Ovary (tissue), 3 donors: ENCODE data around the gene COL27A1.

ENCODE experiments used
- EP300 ChIP-seq: sonication (generic); formaldehyde crosslinking; IDR thresholded peaks from one replicate; pipeline ENCODE4 v1.6.1; 2017; ENCODE audit warnings: antibody characterized with exemption
- POLR2A ChIP-seq: fragments of 450-650 bp; IDR thresholded peaks from one replicate; pipeline ENCODE4 v1.6.1; 2017; ENCODE audit warnings: antibody characterized with exemption, mild to moderate bottlenecking, moderate library complexity
- TF ChIP-seq, protein P1 (sequence below), 3 donors: fragments of 450-650 bp in 2 of 3; fragments of 200-600 bp in 1 of 3; IDR thresholded peaks; one replicate each; pipeline versions ENCODE4 v1.5.1 to v1.8.0; 2016 to 2022; ENCODE audit warnings: antibody characterized with exemption in 3 of 3, mild to moderate bottlenecking in 1 of 3
- donor health status: DM: no; HTN: no; CAD: no.

DNA sequence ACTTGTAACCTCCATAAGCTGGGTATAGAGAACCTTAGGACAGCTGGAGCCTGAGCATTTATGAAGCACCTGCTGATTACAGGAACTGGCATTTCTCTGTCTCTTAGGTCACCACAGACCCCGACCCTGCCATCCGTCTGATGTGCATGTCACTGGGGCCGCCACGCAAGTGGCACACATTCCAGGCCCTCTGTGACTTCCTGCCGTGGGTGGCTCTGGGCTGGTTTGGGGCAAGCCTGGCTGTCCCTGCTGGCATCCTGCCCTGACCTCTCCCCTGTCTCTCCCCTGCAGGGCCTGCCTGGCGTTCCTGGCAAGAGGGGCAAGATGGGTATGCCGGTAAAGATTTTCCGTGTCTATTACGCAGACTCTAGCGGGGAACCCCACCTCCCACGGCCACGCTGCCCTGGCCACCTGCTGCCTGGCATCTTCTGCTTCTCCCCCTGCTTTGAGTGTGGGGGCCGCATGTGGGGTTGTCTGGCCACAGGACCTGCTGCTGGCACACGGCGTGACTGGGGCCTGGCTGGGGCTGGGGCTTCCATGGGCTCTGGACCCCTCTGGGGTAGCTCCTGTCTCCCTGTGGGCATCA lies 55.4 kb downstream of the COL27A1 start:
- TF ChIP-seq, protein P1, sequence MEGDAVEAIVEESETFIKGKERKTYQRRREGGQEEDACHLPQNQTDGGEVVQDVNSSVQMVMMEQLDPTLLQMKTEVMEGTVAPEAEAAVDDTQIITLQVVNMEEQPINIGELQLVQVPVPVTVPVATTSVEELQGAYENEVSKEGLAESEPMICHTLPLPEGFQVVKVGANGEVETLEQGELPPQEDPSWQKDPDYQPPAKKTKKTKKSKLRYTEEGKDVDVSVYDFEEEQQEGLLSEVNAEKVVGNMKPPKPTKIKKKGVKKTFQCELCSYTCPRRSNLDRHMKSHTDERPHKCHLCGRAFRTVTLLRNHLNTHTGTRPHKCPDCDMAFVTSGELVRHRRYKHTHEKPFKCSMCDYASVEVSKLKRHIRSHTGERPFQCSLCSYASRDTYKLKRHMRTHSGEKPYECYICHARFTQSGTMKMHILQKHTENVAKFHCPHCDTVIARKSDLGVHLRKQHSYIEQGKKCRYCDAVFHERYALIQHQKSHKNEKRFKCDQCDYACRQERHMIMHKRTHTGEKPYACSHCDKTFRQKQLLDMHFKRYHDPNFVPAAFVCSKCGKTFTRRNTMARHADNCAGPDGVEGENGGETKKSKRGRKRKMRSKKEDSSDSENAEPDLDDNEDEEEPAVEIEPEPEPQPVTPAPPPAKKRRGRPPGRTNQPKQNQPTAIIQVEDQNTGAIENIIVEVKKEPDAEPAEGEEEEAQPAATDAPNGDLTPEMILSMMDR (IDR thresholded peaks at IDR 0.05): no peak
- TF ChIP-seq POLR2A (no peak), EP300 (no peak)
